Measurements from ENCODE around the gene CORO6.
"Not testable (repeated sequence)": the region's sequence is repeated elsewhere in the genome, so short reads cannot be mapped to it uniquely, and the experiment has no call there.

The CORO6 gene

GRCh38 chr17:29659155-29659554 lies 36.4 kb upstream of the CORO6 start:
- Histone ChIP-seq H3K36me3 (ENCODE audit: insufficient read depth, low read length) (peaks cover 6% of the 10 kb centered on the region; the same call in 1 of the 2 replicates), H3K4me3 (no peak overlapping the region), H3K9me3 (ENCODE audit: low read depth, low read length) (no peaks in the 10 kb centered on the region), H3K9ac (ENCODE audit: insufficient read length) (no peak overlapping the region), H3K27ac (no peak overlapping the region)
- no peak for DNase-seq (ENCODE audit: low read depth, low spot score)
- TF ChIP-seq EZH2 (IDR thresholded peaks at IDR 0.05) (no peak), FOXP2 (optimal IDR thresholded peaks at IDR 0.05; ENCODE audit: control extremely low read depth, extremely low read length, insufficient read depth) (no peak), POLR2AphosphoS5 (IDR thresholded peaks at IDR 0.05; ENCODE audit: borderline replicate concordance, low read depth, low read length) (no peak)

- Histone ChIP-seq H3K36me3 (ENCODE audit: insufficient read depth, low read length) (peaks cover 5% of the 10 kb centered on the region; the same call in 1 of the 2 replicates), H3K9me3 (ENCODE audit: low read depth, low read length) (no peaks in the 10 kb centered on the region), H3K4me3 (no peak overlapping the region), H3K27ac (no peak overlapping the region), H3K9ac (ENCODE audit: insufficient read length) (no peak overlapping the region)
- no peak for DNase-seq (ENCODE audit: low read depth, low spot score)
- TF ChIP-seq POLR2AphosphoS5 (IDR thresholded peaks at IDR 0.05; ENCODE audit: borderline replicate concordance, low read depth, low read length): no peak
- no peak for TF ChIP-seq FOXP2 (optimal IDR thresholded peaks at IDR 0.05; ENCODE audit: control extremely low read depth, extremely low read length, insufficient read depth)
- no peak for TF ChIP-seq EZH2 (IDR thresholded peaks at IDR 0.05)
Measured at GRCh38 chr17:29655323-29655722, 32.6 kb upstream of the CORO6 start.

GRCh38 chr17:29653995-29654714 lies 31.4 kb upstream of the CORO6 start:
- H3K27ac ChIP-seq: no peak overlapping the region; the same call in 1 of the 2 replicates
- no peak overlapping the region for H3K9ac ChIP-seq (ENCODE audit: insufficient read length)
- no peak for DNase-seq (ENCODE audit: low read depth, low spot score)
- TF ChIP-seq FOXP2 (optimal IDR thresholded peaks at IDR 0.05; ENCODE audit: control extremely low read depth, extremely low read length, insufficient read depth): no peak
- TF ChIP-seq POLR2AphosphoS5 (IDR thresholded peaks at IDR 0.05; ENCODE audit: borderline replicate concordance, low read depth, low read length): no peak
- TF ChIP-seq EZH2 (IDR thresholded peaks at IDR 0.05): no peak
- peaks cover 5% of the 10 kb centered on the region; the same call in 1 of the 2 replicates for H3K36me3 ChIP-seq (ENCODE audit: insufficient read depth, low read length)
- no peaks in the 10 kb centered on the region for H3K9me3 ChIP-seq (ENCODE audit: low read depth, low read length)
- H3K4me3 ChIP-seq: no peak overlapping the region

GRCh38 chr17:29652976-29653375 lies 30.3 kb upstream of the CORO6 start:
- no peak for TF ChIP-seq FOXP2 (optimal IDR thresholded peaks at IDR 0.05; ENCODE audit: control extremely low read depth, extremely low read length, insufficient read depth)
- TF ChIP-seq POLR2AphosphoS5 (IDR thresholded peaks at IDR 0.05; ENCODE audit: borderline replicate concordance, low read depth, low read length): no peak
- TF ChIP-seq EZH2 (IDR thresholded peaks at IDR 0.05): no peak
- no peak for DNase-seq (ENCODE audit: low read depth, low spot score)
- Histone ChIP-seq H3K4me3 (no peak overlapping the region), H3K9me3 (ENCODE audit: low read depth, low read length) (no peaks in the 10 kb centered on the region), H3K36me3 (ENCODE audit: insufficient read depth, low read length) (peaks cover 5% of the 10 kb centered on the region; the same call in 1 of the 2 replicates), H3K27ac (no peak overlapping the region), H3K9ac (ENCODE audit: insufficient read length) (no peak overlapping the region)

GRCh38 chr17:29651913-29652312 lies 29.2 kb upstream of the CORO6 start:
- H3K9me3 ChIP-seq (ENCODE audit: low read depth, low read length); H3K27ac ChIP-seq; H3K9ac ChIP-seq (ENCODE audit: insufficient read length); DNase-seq (ENCODE audit: low read depth, low spot score); H3K4me3 ChIP-seq; H3K36me3 ChIP-seq (ENCODE audit: insufficient read depth, low read length): not testable (repeated sequence)

- Histone ChIP-seq H3K9ac (ENCODE audit: insufficient read length) (no peak overlapping the region), H3K27ac (no peak overlapping the region), H3K9me3 (ENCODE audit: low read depth, low read length) (no peaks in the 10 kb centered on the region), H3K4me3 (no peak overlapping the region), H3K36me3 (ENCODE audit: insufficient read depth, low read length) (peaks cover 2% of the 10 kb centered on the region; the same call in 1 of the 2 replicates)
- DNase-seq (ENCODE audit: low read depth, low spot score): no peak
- no peak for TF ChIP-seq POLR2AphosphoS5 (IDR thresholded peaks at IDR 0.05; ENCODE audit: borderline replicate concordance, low read depth, low read length)
- no peak for TF ChIP-seq EZH2 (IDR thresholded peaks at IDR 0.05)
- TF ChIP-seq FOXP2 (optimal IDR thresholded peaks at IDR 0.05; ENCODE audit: control extremely low read depth, extremely low read length, insufficient read depth): no peak
Measured at GRCh38 chr17:29650396-29650795, 27.7 kb upstream of the CORO6 start.

GRCh38 chr17:29649359-29649758 lies 26.6 kb upstream of the CORO6 start:
- H3K36me3 ChIP-seq (ENCODE audit: insufficient read depth, low read length): 0 out of 2 replicates have a peak, but pooled peaks cover 6% of the 10 kb centered on the region
- H3K27ac ChIP-seq: no peak overlapping the region

GRCh38 chr17:29648005-29648404 lies 25.3 kb upstream of the CORO6 start:
- DNase-seq (ENCODE audit: low read depth, low spot score): no peak
- TF ChIP-seq EZH2 (IDR thresholded peaks at IDR 0.05): no peak
- no peak for TF ChIP-seq FOXP2 (optimal IDR thresholded peaks at IDR 0.05; ENCODE audit: control extremely low read depth, extremely low read length, insufficient read depth)
- TF ChIP-seq POLR2AphosphoS5 (IDR thresholded peaks at IDR 0.05; ENCODE audit: borderline replicate concordance, low read depth, low read length): no peak
- H3K27ac ChIP-seq: no peak overlapping the region

More at GRCh38 chr17:29649359-29649758, 26.6 kb upstream of the CORO6 start:
- no peak overlapping the region for H3K9ac ChIP-seq (ENCODE audit: insufficient read length)
- DNase-seq (ENCODE audit: low read depth, low spot score): no peak
- no peak overlapping the region for H3K4me3 ChIP-seq
- no peaks in the 10 kb centered on the region for H3K9me3 ChIP-seq (ENCODE audit: low read depth, low read length)
- TF ChIP-seq EZH2 (IDR thresholded peaks at IDR 0.05): no peak
- no peak for TF ChIP-seq POLR2AphosphoS5 (IDR thresholded peaks at IDR 0.05; ENCODE audit: borderline replicate concordance, low read depth, low read length)
- TF ChIP-seq FOXP2 (optimal IDR thresholded peaks at IDR 0.05; ENCODE audit: control extremely low read depth, extremely low read length, insufficient read depth): no peak

More at GRCh38 chr17:29648005-29648404, 25.3 kb upstream of the CORO6 start:
- H3K4me3 ChIP-seq: no peak overlapping the region
- 0 out of 2 replicates have a peak, but pooled peaks cover 4% of the 10 kb centered on the region for H3K36me3 ChIP-seq (ENCODE audit: insufficient read depth, low read length)
- H3K9ac ChIP-seq (ENCODE audit: insufficient read length): no peak overlapping the region
- no peaks in the 10 kb centered on the region for H3K9me3 ChIP-seq (ENCODE audit: low read depth, low read length)
